GM12874 (cell line): ENCODE data around the gene ZNF891.

Experiments used
- TF ChIP-seq, protein P1 (sequence below): IDR thresholded peaks from 2 replicates; pipeline ENCODE4 v1.5.1; 2011; ENCODE audit warnings: low read depth, mild to moderate bottlenecking, control low read depth, low read length, moderate library complexity; ENCODE audit not compliant: insufficient read depth

ZNF891 gene

DNA sequence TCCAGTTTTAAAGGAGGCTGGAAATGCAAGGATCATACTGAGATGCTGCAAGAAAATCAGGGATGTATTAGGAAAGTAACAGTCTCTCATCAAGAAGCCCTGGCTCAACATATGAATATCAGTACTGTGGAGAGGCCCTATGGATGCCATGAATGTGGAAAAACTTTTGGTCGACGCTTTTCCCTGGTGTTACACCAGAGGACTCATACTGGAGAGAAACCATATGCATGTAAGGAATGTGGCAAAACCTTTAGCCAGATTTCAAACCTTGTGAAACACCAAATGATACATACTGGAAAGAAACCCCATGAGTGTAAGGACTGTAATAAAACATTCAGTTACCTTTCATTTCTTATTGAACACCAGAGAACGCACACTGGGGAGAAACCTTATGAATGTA is 24.5 kb downstream of the ZNF891 start:
- TF ChIP-seq, protein P1, sequence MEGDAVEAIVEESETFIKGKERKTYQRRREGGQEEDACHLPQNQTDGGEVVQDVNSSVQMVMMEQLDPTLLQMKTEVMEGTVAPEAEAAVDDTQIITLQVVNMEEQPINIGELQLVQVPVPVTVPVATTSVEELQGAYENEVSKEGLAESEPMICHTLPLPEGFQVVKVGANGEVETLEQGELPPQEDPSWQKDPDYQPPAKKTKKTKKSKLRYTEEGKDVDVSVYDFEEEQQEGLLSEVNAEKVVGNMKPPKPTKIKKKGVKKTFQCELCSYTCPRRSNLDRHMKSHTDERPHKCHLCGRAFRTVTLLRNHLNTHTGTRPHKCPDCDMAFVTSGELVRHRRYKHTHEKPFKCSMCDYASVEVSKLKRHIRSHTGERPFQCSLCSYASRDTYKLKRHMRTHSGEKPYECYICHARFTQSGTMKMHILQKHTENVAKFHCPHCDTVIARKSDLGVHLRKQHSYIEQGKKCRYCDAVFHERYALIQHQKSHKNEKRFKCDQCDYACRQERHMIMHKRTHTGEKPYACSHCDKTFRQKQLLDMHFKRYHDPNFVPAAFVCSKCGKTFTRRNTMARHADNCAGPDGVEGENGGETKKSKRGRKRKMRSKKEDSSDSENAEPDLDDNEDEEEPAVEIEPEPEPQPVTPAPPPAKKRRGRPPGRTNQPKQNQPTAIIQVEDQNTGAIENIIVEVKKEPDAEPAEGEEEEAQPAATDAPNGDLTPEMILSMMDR = no peak

DNA sequence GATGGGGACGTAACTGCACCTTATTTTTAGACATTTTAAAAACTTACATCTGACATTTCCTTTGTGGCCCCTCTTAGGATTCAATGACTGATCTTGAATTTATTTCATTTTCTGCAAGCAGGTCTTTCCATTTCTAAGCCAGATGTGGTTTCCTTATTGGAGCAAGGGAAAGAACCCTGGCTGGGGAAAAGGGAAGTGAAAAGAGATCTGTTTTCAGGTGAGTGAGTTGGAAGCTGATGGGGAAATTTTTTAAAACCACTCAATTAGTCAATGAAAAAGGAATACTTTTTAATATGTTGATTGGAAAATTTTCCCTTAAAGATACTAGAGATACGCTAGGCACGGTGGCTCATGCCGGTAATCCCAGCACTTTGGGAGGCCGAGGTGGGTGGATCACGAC is 46.7 kb downstream of the ZNF891 start:
- TF ChIP-seq, protein P1 = no peak

DNA sequence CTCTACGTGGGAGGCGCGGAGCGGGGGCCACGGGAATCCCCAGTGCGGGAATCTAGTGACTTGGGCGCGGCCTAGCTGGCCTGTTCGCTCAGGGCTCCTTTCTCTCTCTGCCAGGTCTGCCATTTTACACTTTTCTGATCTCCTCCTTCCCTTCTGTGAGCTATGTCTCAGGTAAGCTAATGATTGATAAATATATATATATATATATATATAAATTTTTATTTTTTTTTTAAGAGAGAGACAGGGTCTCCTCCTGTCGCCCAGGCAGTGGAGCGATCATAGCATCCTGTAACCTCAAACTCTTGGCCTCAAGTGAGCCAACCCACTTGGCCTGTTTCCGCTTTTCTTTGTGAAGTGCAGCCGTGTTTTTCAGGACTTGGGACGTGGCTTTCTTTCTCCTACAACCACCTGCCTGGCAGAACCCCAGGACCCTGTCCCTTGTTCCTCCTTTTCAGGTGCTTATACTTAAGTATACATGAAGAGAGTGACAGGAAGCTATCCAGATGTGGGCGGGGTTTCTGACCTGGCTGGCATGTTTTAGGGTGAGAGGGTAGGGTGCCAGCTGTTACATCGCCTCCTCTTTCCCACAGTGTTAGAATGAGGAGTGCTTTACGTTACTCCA is 48.8 kb downstream of the ZNF891 start:
- TF ChIP-seq, protein P1 = no peak

DNA sequence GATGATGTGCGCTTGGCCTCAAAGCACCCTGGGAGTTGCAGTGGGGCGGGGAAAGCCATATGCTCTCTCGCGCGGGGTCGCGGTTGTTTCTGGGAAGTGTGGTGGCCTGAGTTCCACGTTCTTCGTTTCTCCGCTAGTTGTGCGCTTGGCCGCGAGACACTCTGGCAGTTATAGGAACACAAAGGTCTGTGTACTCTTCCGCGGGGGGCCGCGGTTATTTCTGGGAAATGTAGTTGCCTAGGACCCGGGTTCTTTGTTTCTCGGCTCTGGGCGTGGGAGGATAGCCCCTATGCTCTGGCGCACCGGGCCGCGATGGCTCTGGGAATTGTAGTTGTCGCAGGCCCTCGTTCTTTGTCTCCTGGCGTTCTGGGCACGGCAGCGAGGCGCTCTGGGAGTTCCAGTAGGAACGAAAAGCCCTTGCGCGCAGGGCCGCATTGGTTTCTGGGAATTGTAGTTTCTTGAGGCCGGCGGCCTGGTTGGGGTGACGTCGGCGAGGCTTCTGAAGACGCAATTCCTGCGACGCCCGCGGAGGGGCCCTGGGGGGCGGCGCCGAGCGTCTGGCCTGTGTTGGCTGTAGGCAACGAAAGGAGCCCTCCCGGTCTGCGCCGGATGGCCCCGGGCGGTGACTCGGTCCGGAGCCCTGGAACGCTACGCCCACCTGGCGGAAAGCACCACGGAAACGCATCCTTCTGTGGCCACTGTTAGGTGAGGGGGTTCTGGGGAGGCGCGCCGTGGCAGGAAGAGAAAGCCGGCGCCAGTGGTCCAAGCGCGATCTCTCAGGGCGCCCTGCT is 49.5 kb downstream of the ZNF891 start, which contains the start of gene ZNF140:
Gene ZNF140 (plus strand): TSS at position 556 of the 791 bp plus-strand sequence. CDS start 398 bp downstream, outside the sequence.
- TF ChIP-seq, protein P1 = peak; percentile 25

DNA sequence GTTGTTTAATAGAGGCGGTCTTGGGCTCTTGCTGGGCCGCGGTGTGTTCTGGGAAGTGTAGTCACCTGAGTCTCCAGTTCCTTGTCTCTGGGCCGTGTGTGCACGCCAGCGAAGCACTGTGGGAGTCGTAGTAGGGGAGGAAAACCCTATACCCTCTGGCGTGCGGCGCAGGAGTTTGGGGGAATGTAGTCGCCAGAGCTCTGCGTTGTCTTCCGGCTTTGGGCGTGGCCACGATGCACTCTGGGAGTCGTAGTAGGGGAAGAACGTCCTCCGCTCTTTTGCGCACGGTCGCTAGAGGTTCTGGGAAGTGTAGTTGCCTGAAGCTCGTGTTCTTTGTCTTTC is 50.1 kb downstream of the ZNF891 start:
- TF ChIP-seq, protein P1 = no peak

DNA sequence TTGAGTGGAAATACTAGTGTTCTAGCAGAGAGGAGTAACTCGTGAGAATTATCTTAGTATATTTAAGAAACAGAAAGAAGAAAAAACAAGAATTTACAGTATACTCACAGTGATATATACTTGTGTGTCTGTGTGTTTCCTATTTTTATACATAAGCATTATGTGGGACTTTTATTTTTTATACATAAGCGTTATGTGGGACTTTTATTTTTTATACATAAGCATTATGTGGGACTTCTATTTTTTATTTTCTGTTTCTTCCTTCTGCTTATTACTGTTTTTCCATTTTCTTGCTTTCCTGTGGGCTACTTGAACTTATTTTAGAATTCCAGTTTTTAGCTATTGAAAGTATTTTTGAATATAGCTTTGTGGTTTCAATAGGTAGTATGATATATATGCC is 56.2 kb downstream of the ZNF891 start:
- TF ChIP-seq, protein P1 = no peak

DNA sequence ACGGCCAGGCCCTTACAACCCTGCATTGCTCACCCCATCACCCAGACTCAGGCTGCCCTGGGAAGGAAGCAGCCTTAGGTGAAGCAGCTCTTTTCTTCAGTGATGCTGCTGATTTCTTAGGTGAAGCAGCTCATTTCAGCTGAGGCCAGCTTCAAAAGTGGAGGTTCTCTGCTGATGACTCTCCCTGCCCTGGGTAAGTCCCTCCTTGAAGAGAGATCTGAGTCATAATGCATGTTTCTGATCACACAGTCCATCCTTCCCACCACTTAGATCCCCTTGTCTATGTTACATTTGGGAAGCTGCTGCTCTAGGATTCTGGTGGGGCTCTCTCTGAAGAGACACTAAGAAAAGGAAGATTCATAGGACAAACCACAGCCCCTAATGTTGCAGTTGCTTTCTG is 66.5 kb downstream of the ZNF891 start:
- TF ChIP-seq, protein P1 = no peak
